Measurements from ENCODE around the gene ZNRF4. TPM values are rescaled to one million over a fixed set of nuclear protein-coding genes. Genes with fewer than 3 reads are reported as not detected.
"Not testable (repeated sequence)": the region's sequence is repeated elsewhere in the genome, so short reads cannot be mapped to it uniquely, and the experiment has no call there.

Gene ZNRF4, protein sequence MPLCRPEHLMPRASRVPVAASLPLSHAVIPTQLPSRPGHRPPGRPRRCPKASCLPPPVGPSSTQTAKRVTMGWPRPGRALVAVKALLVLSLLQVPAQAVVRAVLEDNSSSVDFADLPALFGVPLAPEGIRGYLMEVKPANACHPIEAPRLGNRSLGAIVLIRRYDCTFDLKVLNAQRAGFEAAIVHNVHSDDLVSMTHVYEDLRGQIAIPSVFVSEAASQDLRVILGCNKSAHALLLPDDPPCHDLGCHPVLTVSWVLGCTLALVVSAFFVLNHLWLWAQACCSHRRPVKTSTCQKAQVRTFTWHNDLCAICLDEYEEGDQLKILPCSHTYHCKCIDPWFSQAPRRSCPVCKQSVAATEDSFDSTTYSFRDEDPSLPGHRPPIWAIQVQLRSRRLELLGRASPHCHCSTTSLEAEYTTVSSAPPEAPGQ
- total RNA-seq: not detected

GRCh38 chr19:5455367-5456129, at the start of gene ZNRF4:
Gene ZNRF4 (plus strand): TSS chr19:5455417. CDS start chr19:5455492, 75 bp downstream.
- no peak for DNase-seq

DNA sequence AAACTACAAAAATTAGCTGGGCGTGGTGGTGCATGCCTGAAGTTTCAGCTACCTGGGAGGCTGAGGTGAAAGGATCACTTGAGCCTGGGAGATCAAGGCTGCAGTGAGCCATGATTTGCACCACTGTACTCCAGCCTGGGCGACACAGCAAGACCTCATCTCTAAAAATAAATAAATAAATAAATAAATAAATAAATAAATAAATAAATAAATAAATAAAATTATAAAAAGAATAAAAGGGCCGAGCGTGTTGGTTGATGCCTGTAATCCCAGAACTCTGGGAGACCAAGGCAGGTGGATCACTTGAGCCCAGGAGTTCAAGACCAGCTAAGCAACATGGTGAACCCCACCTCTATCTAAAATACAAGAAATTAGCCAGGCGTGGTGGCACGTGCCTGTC, 49.0 kb upstream of the ZNRF4 start:
- not testable (repeated sequence) for DNase-seq

- DNase-seq: no peak
These were observed 48.4 kb upstream of the ZNRF4 start for GRCh38 chr19:5406816-5407215.

GRCh38 chr19:5407356-5407755, 47.9 kb upstream of the ZNRF4 start:
- DNase-seq: no peak

GRCh38 chr19:5417495-5418436, 37.5 kb upstream of the ZNRF4 start:
- no peak for DNase-seq

- DNase-seq: no peak
These were observed 36.5 kb upstream of the ZNRF4 start for GRCh38 chr19:5418677-5419076.

DNA sequence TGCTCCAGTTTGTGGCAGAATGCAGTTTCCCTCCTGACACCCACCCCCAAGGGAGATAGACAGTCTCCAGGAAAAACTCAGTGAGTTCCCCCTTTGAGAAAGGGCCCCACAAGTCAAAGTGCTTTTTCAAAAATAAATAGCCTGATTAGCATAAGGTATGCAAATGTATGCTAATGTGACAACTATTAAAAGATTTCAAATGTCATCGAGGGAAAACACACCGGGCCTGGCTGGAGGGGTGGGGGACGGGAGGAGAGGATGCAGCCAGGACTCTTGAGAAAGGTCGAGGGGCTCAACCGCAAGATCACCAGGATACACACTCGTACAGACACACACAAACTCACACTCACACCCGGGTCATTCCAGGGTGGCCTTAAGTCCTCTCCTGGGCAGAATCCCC, 34.3 kb upstream of the ZNRF4 start:
- DNase-seq: no peak

GRCh38 chr19:5423567-5424125, 31.6 kb upstream of the ZNRF4 start:
- DNase-seq: no peak

DNA sequence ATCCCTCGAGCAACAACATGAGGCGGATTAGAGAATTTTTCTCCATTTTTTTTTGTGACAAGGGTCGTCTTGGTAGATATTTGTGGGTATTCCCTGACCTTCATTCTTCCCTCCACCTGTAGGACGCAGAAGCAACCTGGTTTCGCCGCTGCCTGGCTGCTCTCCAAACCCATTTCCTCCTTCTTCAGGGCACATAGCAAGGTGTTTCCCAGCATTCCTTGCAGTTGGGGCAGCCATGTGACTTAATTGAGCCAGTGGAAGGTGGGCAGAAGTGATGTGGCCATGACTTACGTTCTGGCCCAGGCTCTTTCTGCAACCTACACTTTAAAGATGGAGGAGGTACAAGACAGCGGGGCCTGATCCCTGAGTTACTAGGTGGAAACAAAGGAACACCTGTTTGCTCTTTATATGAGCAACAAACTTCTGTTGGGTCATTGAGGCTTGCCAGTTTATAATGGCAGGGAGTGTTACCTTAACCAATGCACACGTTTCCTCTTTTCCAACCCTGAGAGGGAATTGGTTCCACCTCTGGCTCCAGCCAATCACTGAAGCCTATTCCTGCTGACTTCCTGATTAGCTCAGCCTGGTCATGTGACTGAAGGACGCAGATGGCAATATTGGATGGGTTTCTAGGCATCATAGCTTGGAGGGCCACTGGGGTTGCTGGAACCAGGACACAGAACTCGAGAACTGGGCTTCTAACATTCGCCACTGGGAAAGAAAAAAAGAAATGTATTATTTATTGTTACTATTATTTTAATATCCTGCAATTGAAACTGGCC, 30.8 kb upstream of the ZNRF4 start:
- no peak for DNase-seq

- no peak for DNase-seq
These were observed 30.0 kb upstream of the ZNRF4 start for GRCh38 chr19:5425260-5425659.

- no peak for DNase-seq
These were observed 25.0 kb upstream of the ZNRF4 start for GRCh38 chr19:5430237-5430636.

DNA sequence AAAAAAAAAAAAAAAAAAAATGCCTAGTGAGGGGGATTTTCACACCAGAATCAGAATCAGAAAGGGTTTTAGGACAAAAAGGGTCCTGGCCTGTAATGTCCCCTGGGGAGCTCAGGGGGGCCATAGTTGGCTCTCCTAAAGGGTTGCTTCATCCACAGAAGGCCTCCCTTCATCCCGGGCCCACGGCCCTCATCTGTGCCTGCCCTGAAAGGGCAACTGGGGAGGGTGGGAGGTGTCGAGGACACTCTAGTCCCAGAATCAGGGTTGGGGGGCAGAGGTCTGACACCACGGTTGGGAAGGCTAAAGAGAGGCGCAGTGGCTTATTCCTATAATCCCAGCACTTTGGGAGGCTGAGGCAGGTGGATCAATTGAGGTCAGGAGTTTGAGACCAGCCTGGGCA, 22.5 kb upstream of the ZNRF4 start:
- no peak for DNase-seq

DNA sequence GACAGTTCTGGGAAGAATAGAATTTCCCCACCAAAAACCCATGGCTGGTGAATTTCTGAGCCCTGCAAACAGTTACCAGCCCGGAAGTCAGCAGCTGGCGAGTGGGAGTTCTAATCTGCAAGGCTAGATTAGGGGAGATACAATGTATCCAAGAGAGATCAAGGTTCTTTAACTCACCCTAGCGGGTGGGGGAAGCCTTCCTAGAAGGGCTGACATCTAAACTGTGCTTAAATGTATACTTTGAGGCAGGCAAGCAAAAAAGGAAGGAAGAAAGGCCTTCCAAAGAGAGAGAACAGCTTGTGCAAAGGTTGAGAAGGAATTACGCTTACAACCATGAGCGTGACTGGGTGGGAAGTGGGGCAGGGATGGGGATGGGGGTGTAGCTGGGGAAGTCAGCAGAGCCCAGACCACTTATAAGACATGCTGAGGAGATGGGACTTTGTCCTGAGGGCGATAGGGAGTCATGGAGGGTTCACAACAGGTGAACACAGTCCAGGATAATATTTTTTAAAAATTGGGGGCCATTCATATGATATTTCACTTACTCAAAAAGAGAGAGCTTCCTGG, 20.8 kb upstream of the ZNRF4 start:
- DNase-seq: no peak

DNA sequence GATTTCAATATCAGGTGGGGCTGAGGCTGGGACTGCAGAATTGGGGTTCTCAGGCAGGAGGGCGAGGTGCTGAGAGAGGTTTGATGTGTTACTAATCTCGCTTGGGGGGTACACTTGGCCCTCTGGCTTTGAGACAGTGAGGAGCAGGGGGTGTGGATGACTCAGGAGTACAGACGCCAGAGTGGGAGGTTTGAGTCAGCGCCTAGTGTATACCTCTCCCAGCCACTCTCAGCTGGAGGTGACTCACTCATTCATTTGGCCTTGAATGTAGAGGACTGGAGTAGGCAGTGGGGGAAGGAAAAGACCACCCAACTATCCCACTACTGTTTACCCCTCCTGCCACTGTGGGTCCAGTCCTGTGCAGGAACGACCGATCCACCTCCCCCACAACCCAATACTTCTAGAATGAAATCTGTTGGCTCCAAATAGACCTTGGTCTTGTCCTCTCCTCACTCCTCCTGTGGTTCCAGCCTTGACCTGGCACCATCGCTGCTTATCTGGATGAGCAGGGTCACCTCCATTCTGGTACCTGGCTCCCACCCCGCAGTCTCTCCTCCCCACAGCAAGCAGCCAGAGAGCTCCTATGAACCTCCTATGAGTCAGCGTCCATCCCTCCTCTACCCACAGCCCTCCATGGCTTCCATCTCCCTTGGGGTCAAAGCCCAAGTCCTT, 20.1 kb upstream of the ZNRF4 start:
- DNase-seq: no peak

DNA sequence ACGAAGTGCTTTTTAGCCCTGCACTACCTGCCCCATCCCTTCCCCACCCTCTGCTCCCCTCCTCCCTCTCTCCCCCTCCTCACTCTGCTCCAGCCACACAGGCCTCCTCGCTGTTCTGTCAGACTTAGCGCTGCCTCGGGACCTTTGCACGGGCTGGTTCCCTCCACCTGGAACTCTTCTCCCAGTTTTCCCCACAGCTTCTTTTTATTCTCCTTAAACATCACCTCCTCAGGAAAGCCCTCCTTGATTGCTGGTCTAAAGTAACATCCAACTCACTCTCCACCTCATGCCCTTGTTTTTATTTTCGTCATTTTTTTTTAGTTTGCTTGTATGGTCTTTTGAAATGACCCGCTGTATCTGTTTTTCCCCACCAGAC, 19.6 kb upstream of the ZNRF4 start:
- DNase-seq: no peak

GRCh38 chr19:5436106-5436947, 18.9 kb upstream of the ZNRF4 start:
- peak; percentile 17 for DNase-seq

DNA sequence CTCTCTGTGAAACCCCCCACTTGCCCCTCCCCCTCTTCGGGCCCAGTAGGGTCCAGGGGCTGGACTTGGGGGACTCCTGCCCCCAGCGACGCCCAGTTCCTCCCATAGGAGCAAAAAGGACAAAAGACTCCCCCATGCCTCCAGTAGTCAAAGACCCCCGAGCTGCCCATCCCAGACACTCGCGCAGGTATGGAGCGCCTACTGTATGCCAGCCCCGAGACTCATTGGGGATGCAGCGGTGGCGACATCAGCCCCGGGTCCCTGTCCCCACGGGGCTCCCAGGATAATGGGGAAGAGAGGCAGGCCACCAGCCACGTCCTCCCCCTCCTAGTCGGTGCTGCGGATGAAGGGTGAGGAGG, 18.3 kb upstream of the ZNRF4 start:
- no peak for DNase-seq

DNA sequence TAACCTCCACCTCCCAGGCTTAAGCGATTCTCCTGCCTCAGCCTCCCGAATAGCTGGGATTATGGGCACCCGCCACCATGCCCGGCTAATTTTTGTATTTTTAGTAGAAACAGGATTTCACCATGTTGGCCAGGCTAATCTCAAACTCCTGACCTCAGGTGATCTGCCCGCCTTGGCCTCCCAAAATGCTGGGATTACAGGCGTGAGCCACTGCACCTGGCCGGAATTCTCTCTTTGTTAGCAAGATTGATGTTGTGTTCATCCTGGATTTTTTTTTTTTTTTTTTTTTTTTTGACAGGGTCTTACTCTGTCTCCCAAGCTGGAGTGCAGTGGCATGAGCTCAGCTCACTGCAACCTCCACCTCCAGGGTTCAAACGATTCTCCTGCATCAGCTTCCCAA, 16.5 kb upstream of the ZNRF4 start:
- DNase-seq: not testable (repeated sequence)

- no peak for DNase-seq
These were observed 15.8 kb upstream of the ZNRF4 start for GRCh38 chr19:5439452-5439851.

DNA sequence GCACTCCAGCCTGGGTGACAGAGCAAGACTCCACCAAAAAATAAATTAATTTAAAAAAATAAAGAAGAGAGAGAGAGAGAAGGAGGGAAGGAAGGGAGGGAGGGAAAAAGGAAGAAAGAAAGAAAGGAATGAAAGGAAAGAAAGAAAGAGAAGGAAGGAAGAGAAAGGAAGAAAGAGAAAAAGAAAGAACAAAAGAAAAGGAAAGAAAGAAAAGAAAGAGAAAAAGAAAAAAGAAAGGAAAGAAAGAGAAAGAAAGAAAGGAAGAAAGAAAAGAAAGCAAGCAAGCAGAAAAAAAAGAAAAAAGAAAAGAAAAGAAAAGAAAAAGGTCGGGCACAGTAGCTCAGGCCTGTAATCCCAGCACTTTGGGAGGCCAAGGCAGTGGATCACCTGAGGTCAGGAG, 14.9 kb upstream of the ZNRF4 start:
- no peak for DNase-seq

Measured in skin of body (tissue), 2 donors.